ENCODE results near the gene NIM1K.

DNA sequence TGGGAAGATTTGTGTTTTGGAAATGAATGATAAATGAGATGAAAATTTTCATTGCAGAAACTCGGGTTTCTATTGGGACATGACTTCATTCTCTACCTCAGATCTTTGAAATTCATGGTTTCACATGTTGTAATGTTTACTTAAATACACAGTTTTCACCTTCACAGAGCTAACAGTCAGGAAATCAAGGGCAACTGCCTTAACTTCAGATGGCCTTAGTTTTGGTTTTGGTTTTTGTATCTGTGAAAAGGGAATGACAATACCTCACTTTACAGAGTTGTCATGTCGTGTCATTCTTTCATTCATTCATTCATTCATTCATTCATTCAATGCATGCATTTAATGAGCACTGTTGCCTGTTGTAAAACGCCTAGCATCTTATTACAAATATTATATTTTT, 41.9 kb downstream of the NIM1K start:
- TF ChIP-seq RAD21 (CRISPR knock-in tag; IDR thresholded peaks at IDR 0.05): no peak
- TF ChIP-seq, protein P1, sequence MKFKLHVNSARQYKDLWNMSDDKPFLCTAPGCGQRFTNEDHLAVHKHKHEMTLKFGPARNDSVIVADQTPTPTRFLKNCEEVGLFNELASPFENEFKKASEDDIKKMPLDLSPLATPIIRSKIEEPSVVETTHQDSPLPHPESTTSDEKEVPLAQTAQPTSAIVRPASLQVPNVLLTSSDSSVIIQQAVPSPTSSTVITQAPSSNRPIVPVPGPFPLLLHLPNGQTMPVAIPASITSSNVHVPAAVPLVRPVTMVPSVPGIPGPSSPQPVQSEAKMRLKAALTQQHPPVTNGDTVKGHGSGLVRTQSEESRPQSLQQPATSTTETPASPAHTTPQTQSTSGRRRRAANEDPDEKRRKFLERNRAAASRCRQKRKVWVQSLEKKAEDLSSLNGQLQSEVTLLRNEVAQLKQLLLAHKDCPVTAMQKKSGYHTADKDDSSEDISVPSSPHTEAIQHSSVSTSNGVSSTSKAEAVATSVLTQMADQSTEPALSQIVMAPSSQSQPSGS (CRISPR knock-in tag; IDR thresholded peaks at IDR 0.05): no peak
- TF ChIP-seq KLF11 (CRISPR knock-in tag; IDR thresholded peaks at IDR 0.05): no peak
